CD4-positive, alpha-beta memory T cell (primary cell): ENCODE measurements around the gene PPP6C. TPM values are rescaled to one million over a fixed set of nuclear protein-coding genes. Genes with fewer than 3 reads are reported as not detected.

Experiments
- CTCF ChIA-PET: fragments of 350-600 bp; sonication (Branson Sonifier 250); formaldehyde crosslinking; loops from one replicate; lab custom pipeline; 2021; ENCODE audit warnings: inconsistent platforms; ENCODE audit not compliant: partially characterized antibody; lab: Charles Lee
- POLR2A ChIA-PET: fragments of 350-600 bp; sonication (Branson Sonifier 250); formaldehyde crosslinking; loops from one replicate; lab custom pipeline; 2021; ENCODE audit not compliant: partially characterized antibody; lab: Charles Lee
- DNase-seq, 5 donors: peaks; one replicate each; pipeline versions ENCODE4 v3.0.0 to v3.0.0-alpha.2; 2020 to 2022; ENCODE audit warnings: mixed read lengths in 1 of 5
- H3K27ac ChIP-seq: one replicate; pipeline ENCODE4 v1.7.0; 2013; ENCODE audit warnings: low read depth, low read length
- H3K27me3 ChIP-seq: 2 replicates; pipeline ENCODE4 v1.7.0; 2013; ENCODE audit warnings: mild to moderate bottlenecking, low read length, moderate library complexity; ENCODE audit not compliant: insufficient read depth
- H3K36me3 ChIP-seq: 2 replicates; pipeline ENCODE4 v1.7.0; 2013; ENCODE audit warnings: mild to moderate bottlenecking, low read length, moderate library complexity; ENCODE audit not compliant: insufficient read depth
- H3K4me1 ChIP-seq: 2 replicates; pipeline ENCODE4 v1.7.0; 2013; ENCODE audit warnings: mild to moderate bottlenecking, low read length, moderate library complexity; ENCODE audit not compliant: insufficient read depth
- H3K4me3 ChIP-seq, 2 donors: one replicate each; pipeline ENCODE4 v1.7.0; 2013; ENCODE audit warnings: low read length in 2 of 2, mild to moderate bottlenecking in 1 of 2
- H3K9me3 ChIP-seq, 2 donors: one replicate each; pipeline ENCODE4 v1.7.0; 2013; ENCODE audit warnings: low read length in 2 of 2, control low read depth in 1 of 2; ENCODE audit not compliant: control insufficient read depth in 1 of 2
- H3K27ac Mint-ChIP-seq, 7 donors: one replicate each; pipeline ENCODE4 v1.8.0; 2020 to 2021; ENCODE audit warnings: mixed read lengths in 7 of 7, mild to moderate bottlenecking in 6 of 7, inconsistent platforms in 3 of 7, moderate library complexity in 3 of 7
- H3K27me3 Mint-ChIP-seq, 2 donors: one replicate each; pipeline ENCODE4 v1.8.0; 2020 to 2021; ENCODE audit warnings: mixed read lengths in 2 of 2
- H3K36me3 Mint-ChIP-seq, 2 donors: one replicate each; pipeline ENCODE4 v1.8.0; 2020 to 2021; ENCODE audit warnings: mixed read lengths in 2 of 2, inconsistent platforms in 1 of 2, mild to moderate bottlenecking in 1 of 2
- H3K4me1 Mint-ChIP-seq, 4 donors: one replicate each; pipeline ENCODE4 v1.8.0; 2020 to 2021; ENCODE audit warnings: mixed read lengths in 4 of 4, mild to moderate bottlenecking in 1 of 4
- H3K4me3 Mint-ChIP-seq, 8 donors: one replicate each; pipeline ENCODE4 v1.8.0; 2020 to 2021; ENCODE audit warnings: mixed read lengths in 8 of 8, mild to moderate bottlenecking in 7 of 8, moderate library complexity in 6 of 8, inconsistent platforms in 3 of 8
- H3K9me3 Mint-ChIP-seq, 8 donors: one replicate each; pipeline ENCODE4 v1.8.0; 2020 to 2021; ENCODE audit warnings: mixed read lengths in 8 of 8, mild to moderate bottlenecking in 5 of 8, inconsistent platforms in 3 of 8, moderate library complexity in 1 of 8
- intact Hi-C: fragments of 100-400 bp; cut with micrococcal nuclease; formaldehyde crosslinking; loops from one replicate; pipeline ENCODE4 v1.15.1; 2023
- polyA plus RNA-seq, 2 donors: library from polyadenylated mRNA; unstranded; fragments of 300-500 nt; fragmentation: Illumina TruSeq; gene quantifications; one replicate each; pipeline ENCODE4 v1.2.3, GENCODE V29; 2021
- total RNA-seq, 2 experiments: library from RNA; stranded (reverse); gene quantifications; one replicate each; pipeline ENCODE4 v1.2.3, GENCODE V29; 2021

Gene PPP6C
- total and polyA plus RNA-seq, 4 experiments from 2014 or later, result 49.2 to 66.1 (median 55.8) TPM

GRCh38 chr9:125143377-125144090 lies 46.1 kb downstream of the PPP6C start, which contains the start of gene SCAI:
SCAI (minus strand) TSS chr9:125143528; CDS start chr9:125143437, 91 bp downstream.
- Histone ChIP-seq H3K27ac (peak within 1 kb of the TSS; percentile 16), H3K27me3 (no peaks in the 10 kb centered on the region), H3K36me3 (no peaks in the 10 kb centered on the region), H3K9me3 (no peaks in the 10 kb centered on the region), H3K4me1 (peaks cover 22% of the 10 kb centered on the region), H3K4me3 (peak within 1 kb of the TSS in 1 of 2 donors; percentile 49)
- DNase-seq, result peak; percentile 97 to 99 (median 99)
- Mint-ChIP-seq H3K27me3 (no peaks in the 10 kb centered on the region), H3K9me3 (no peaks in the 10 kb centered on the region), H3K27ac (peak within 1 kb of the TSS; percentile 85 to 95 (median 91)), H3K36me3 (peaks cover 8 to 15% of the 10 kb centered on the region in 2 donors), H3K4me3 (peak within 1 kb of the TSS; percentile 93 to 99 (median 98)), H3K4me1 (peaks cover 17 to 34% (median 26%) of the 10 kb centered on the region in 4 donors)
- ChIA-PET CTCF (interaction anchor here (0.6 to 2.8 kb wide), 12 partner anchors 10 to 290 kb away, joined by 3 to 26 read pairs (median 4); partner anchors contain the start of genes ARPC5L, GOLGA1, RPL35 and WDR38), POLR2A (interaction anchor here (0.5 to 3.5 kb wide), 8 partner anchors 17 to 373 kb away, joined by 3 to 25 read pairs (median 4); partner anchors contain the start of genes GOLGA1, HSPA5 and RPL35)
- intact Hi-C loops, result loop anchor here (1.0 to 10.0 kb wide), 6 partner anchors 17 to 372 kb away; partner anchors contain the start of genes GOLGA1, HSPA5, NR6A1 and PPP6C

DNA sequence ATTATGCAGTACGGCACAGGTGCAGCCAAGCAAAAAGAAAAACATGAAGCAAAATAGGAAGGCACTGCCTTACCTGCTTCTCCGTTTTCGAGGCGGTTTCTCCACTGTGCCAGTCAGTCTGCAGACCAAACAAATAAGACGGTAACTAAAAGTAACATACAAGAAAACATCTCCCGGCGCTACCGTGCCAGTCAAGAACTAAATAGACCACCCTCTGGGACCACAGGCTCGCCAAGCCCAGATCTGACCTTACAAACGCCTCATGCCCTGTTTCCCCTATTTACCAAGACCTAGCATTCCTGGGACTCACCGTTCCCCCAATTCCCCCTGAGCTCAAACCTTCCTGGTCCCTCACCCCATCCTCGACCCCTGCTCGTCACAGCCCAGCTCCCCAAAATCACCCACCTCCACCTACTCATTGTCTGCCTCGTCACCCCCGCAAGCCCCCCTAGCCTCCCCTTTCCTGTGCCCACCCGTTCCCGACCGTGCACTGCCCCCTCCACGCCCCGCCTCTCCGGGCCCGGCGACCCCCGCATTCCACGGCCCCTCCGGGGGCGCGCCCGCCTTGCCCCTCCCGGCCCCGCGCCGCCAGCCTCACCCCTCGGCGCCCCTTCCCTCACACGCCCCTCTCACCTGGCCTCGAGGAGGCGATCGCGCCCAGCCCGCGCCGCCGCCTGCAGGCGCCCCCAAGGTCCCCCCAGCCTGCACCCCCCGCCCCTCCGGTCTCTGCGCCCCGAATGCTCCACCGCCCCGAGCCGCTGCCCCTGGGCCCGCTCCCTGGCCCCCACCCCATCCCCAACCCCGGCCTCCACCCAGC lies 46.8 kb downstream of the PPP6C start:
- Histone ChIP-seq H3K36me3 (no peaks in the 10 kb centered on the region), H3K4me1 (peaks cover 22% of the 10 kb centered on the region), H3K4me3 (peak overlapping the region in 1 of 2 donors; percentile 49), H3K27me3 (no peaks in the 10 kb centered on the region), H3K9me3 (no peaks in the 10 kb centered on the region), H3K27ac (peak overlapping the region; percentile 16)
- Mint-ChIP-seq H3K27me3 (no peaks in the 10 kb centered on the region), H3K27ac (peak overlapping the region; percentile 82 to 95 (median 88)), H3K36me3 (peaks cover 8 to 13% of the 10 kb centered on the region in 2 donors), H3K4me1 (peaks cover 18 to 34% (median 26%) of the 10 kb centered on the region in 4 donors), H3K4me3 (peak overlapping the region; percentile 93 to 99 (median 98)), H3K9me3 (no peaks in the 10 kb centered on the region)
- ChIA-PET POLR2A (interaction anchor here (1.5 to 3.5 kb wide), 7 partner anchors 16 to 372 kb away, joined by 4 to 25 read pairs (median 5); partner anchors contain the start of genes GOLGA1, HSPA5 and RPL35), CTCF (interaction anchor here (0.6 to 2.8 kb wide), 9 partner anchors 9 to 282 kb away, joined by 3 to 26 read pairs (median 4); partner anchors contain the start of genes ARPC5L, GOLGA1 and RPL35)
- DNase-seq, result no peak
- intact Hi-C loops, result loop anchor here (1.0 to 10.0 kb wide), 6 partner anchors 16 to 371 kb away; partner anchors contain the start of genes GOLGA1, HSPA5, NR6A1 and PPP6C

GRCh38 chr9:125141751-125142150 lies 47.9 kb downstream of the PPP6C start:
- H3K36me3 ChIP-seq, result no peaks in the 10 kb centered on the region
- ChIA-PET CTCF (interaction anchor here (0.5 to 2.7 kb wide), 6 partner anchors 8 to 367 kb away, joined by 3 to 8 read pairs (median 4); partner anchors contain the start of genes ARPC5L and RPL35), POLR2A (interaction anchor here (2.0 to 3.5 kb wide), 3 partner anchors 15 to 212 kb away, joined by 5 to 25 read pairs (median 9); partner anchors contain the start of gene HSPA5)
- peaks cover 22% of the 10 kb centered on the region for H3K4me1 ChIP-seq
- no peaks in the 10 kb centered on the region for H3K9me3 ChIP-seq
- peak overlapping the region in 2 of 7 donors; percentile 85 to 95 for H3K27ac Mint-ChIP-seq
- H3K27me3 ChIP-seq, result no peaks in the 10 kb centered on the region
- peaks cover 18 to 34% (median 25%) of the 10 kb centered on the region in 4 donors for H3K4me1 Mint-ChIP-seq
- intact Hi-C loops, result loop anchor here (2.0 to 10.0 kb wide), 2 partner anchors 15 to 117 kb away; no protein-coding TSS in a partner anchor
- H3K36me3 Mint-ChIP-seq, result peaks cover 8 to 13% of the 10 kb centered on the region in 2 donors
- H3K27ac ChIP-seq, result no peak overlapping the region
- peak overlapping the region; percentile 93 to 99 (median 98) for H3K4me3 Mint-ChIP-seq
- no peaks in the 10 kb centered on the region for H3K9me3 Mint-ChIP-seq
- DNase-seq, result no peak
- no peaks in the 10 kb centered on the region for H3K27me3 Mint-ChIP-seq
- H3K4me3 ChIP-seq, result no peak overlapping the region

GRCh38 chr9:125141251-125141650 lies 48.4 kb downstream of the PPP6C start:
- intact Hi-C loops, result loop anchor here (10.0 kb wide), 1 partner anchor 116 kb away; no protein-coding TSS in a partner anchor
- peaks cover 18 to 34% (median 25%) of the 10 kb centered on the region in 4 donors for H3K4me1 Mint-ChIP-seq
- peak overlapping the region in 1 of 8 donors; percentile 50 for H3K4me3 Mint-ChIP-seq
- H3K27me3 Mint-ChIP-seq, result no peaks in the 10 kb centered on the region
- CTCF ChIA-PET, result interaction anchor here (0.5 to 2.7 kb wide), 5 partner anchors 66 to 367 kb away, joined by 3 to 8 read pairs (median 4); partner anchors contain the start of genes ARPC5L, RPL35 and WDR38
- Histone ChIP-seq H3K36me3 (no peaks in the 10 kb centered on the region), H3K4me3 (no peak overlapping the region), H3K27ac (no peak overlapping the region), H3K9me3 (no peaks in the 10 kb centered on the region), H3K27me3 (no peaks in the 10 kb centered on the region), H3K4me1 (peaks cover 22% of the 10 kb centered on the region)
- POLR2A ChIA-PET, result interaction anchor here (3.5 kb wide), 1 partner anchor 15 kb away, joined by 25 read pairs; no protein-coding TSS in a partner anchor
- DNase-seq, result no peak
- H3K36me3 Mint-ChIP-seq, result peaks cover 8 to 13% of the 10 kb centered on the region in 2 donors
- H3K27ac Mint-ChIP-seq, result no peak overlapping the region
- no peaks in the 10 kb centered on the region for H3K9me3 Mint-ChIP-seq

DNA sequence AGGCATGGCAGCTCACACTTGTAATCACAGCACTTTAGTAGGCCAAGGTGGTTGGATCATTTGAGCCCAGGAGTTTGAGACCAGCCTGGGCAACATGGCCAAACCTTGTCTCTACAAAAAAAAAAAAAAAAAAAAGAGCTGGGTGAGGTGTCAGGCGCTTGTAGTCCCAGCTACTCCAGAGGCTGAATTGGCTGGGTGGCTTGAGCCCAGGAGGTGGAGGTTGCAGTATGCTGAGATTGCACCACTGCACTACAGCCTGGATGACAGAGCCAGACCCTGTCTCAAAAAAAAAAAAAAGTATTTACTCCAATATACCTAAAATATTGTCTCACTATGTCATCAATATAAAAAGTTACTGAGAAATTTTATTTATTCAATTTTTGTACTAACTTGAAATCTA lies 49.0 kb downstream of the PPP6C start:
- Histone ChIP-seq H3K9me3 (no peaks in the 10 kb centered on the region), H3K27ac (no peak overlapping the region), H3K27me3 (no peaks in the 10 kb centered on the region), H3K36me3 (no peaks in the 10 kb centered on the region), H3K4me3 (no peak overlapping the region), H3K4me1 (peaks cover 22% of the 10 kb centered on the region)
- H3K9me3 Mint-ChIP-seq, result no peaks in the 10 kb centered on the region
- H3K4me3 Mint-ChIP-seq, result no peak overlapping the region
- H3K27me3 Mint-ChIP-seq, result no peaks in the 10 kb centered on the region
- peaks cover 18 to 34% (median 23%) of the 10 kb centered on the region in 4 donors for H3K4me1 Mint-ChIP-seq
- POLR2A ChIA-PET, result interaction anchor here (0.8 to 1.1 kb wide), 3 partner anchors 14 to 199 kb away, joined by 3 read pairs; no protein-coding TSS in a partner anchor
- intact Hi-C loops, result loop anchor here (10.0 kb wide), 1 partner anchor 116 kb away; no protein-coding TSS in a partner anchor
- peaks cover 8 to 13% of the 10 kb centered on the region in 2 donors for H3K36me3 Mint-ChIP-seq
- H3K27ac Mint-ChIP-seq, result no peak overlapping the region
- CTCF ChIA-PET, result interaction anchor here (0.6 to 1.7 kb wide), 4 partner anchors 65 to 1351 kb away, joined by 3 to 4 read pairs (median 3); partner anchors contain the start of gene WDR38
- DNase-seq, result no peak

DNA sequence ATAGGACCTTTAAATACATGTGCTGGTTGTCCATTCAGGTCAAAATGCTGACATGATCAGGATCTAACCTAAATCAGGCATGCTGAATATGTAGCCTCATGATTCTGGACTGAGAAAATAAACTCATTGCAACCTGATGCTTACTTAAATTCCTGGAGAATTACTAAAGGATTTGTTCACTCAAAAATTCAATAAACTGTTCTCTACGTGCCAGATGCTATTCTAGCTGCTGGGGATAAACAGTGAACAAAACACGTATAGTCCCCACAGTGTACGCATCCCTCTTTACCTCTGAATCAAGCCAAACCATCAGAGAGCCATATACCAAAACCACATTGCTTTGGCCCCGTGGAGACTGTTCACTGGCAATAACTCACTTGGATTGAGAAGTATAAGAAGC lies 52.4 kb downstream of the PPP6C start:
- Histone ChIP-seq H3K27me3 (no peaks in the 10 kb centered on the region), H3K27ac (no peak overlapping the region), H3K9me3 (no peaks in the 10 kb centered on the region), H3K36me3 (no peaks in the 10 kb centered on the region), H3K4me1 (peaks cover 11% of the 10 kb centered on the region), H3K4me3 (no peak overlapping the region)
- intact Hi-C loops, result no loop called here
- no peak overlapping the region for H3K27ac Mint-ChIP-seq
- no peak for DNase-seq
- H3K4me3 Mint-ChIP-seq, result no peak overlapping the region
- ChIA-PET CTCF (no interaction called here), POLR2A (no interaction called here)
- H3K4me1 Mint-ChIP-seq, result peaks cover 15 to 34% (median 19%) of the 10 kb centered on the region in 4 donors
- H3K27me3 Mint-ChIP-seq, result no peaks in the 10 kb centered on the region
- peaks cover 0 to 8% (median under 1%) of the 10 kb centered on the region in 8 donors for H3K9me3 Mint-ChIP-seq
- peaks cover 4 to 20% of the 10 kb centered on the region in 2 donors for H3K36me3 Mint-ChIP-seq
